Lower leg skin (tissue), 3 donors: ENCODE data around the gene FGGY.

Experiments used
- POLR2A ChIP-seq, 2 donors: fragments of 450-650 bp; IDR thresholded peaks; one replicate each; pipeline ENCODE4 v1.6.1; 2016 to 2017; ENCODE audit warnings: antibody characterized with exemption in 2 of 2, mild to moderate bottlenecking in 1 of 2, moderate library complexity in 1 of 2
- TF ChIP-seq, protein P1 (sequence below), 3 donors: fragments of 450-650 bp; IDR thresholded peaks; one replicate each; pipeline ENCODE4 v1.5.1; 2016; ENCODE audit warnings: antibody characterized with exemption in 3 of 3, mild to moderate bottlenecking in 3 of 3, moderate library complexity in 2 of 3

GRCh38 chr1:59452559-59452958 is 155.7 kb downstream of the FGGY start:
- no peak for TF ChIP-seq POLR2A (IDR thresholded peaks at IDR 0.05)
- TF ChIP-seq, protein P1, sequence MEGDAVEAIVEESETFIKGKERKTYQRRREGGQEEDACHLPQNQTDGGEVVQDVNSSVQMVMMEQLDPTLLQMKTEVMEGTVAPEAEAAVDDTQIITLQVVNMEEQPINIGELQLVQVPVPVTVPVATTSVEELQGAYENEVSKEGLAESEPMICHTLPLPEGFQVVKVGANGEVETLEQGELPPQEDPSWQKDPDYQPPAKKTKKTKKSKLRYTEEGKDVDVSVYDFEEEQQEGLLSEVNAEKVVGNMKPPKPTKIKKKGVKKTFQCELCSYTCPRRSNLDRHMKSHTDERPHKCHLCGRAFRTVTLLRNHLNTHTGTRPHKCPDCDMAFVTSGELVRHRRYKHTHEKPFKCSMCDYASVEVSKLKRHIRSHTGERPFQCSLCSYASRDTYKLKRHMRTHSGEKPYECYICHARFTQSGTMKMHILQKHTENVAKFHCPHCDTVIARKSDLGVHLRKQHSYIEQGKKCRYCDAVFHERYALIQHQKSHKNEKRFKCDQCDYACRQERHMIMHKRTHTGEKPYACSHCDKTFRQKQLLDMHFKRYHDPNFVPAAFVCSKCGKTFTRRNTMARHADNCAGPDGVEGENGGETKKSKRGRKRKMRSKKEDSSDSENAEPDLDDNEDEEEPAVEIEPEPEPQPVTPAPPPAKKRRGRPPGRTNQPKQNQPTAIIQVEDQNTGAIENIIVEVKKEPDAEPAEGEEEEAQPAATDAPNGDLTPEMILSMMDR (IDR thresholded peaks at IDR 0.05) = no peak
